Neural cell (in vitro differentiated cells): ENCODE results near the gene CYSRT1. TPM values are rescaled to one million over a fixed set of nuclear protein-coding genes. Genes with fewer than 3 reads are reported as not detected.

ENCODE experiments used
- H2AFZ ChIP-seq: fragments of 200-600, 300-800 bp; sonication (generic), shearing (Covaris generic); 2 replicates; pipeline ENCODE4 v1.6.0; 2014; ENCODE audit warnings: low read depth, mild to moderate bottlenecking, antibody characterized with exemption, low read length, moderate library complexity
- H3F3A ChIP-seq: fragments of 200-600 bp; shearing (Covaris generic); 2 replicates; pipeline ENCODE4 v1.6.1; 2016; ENCODE audit warnings: mild to moderate bottlenecking, moderate library complexity, mixed read lengths, antibody characterized with exemption, low read length; ENCODE audit not compliant: insufficient read depth, poor library complexity, severe bottlenecking
- H3K27ac ChIP-seq: fragments of 200-600, 300-800 bp; sonication (generic), shearing (Covaris generic); 2 replicates; pipeline ENCODE4 v1.5.1; 2014; ENCODE audit warnings: mild to moderate bottlenecking, low read length, moderate library complexity
- H3K27me3 ChIP-seq: fragments of 300-800, 200-600 bp; sonication (generic), shearing (Covaris generic); 2 replicates; pipeline ENCODE4 v1.6.0; 2014; ENCODE audit warnings: mild to moderate bottlenecking, low read depth, low read length, moderate library complexity; ENCODE audit not compliant: insufficient read depth
- H3K36me3 ChIP-seq: fragments of 300-800, 200-600 bp; sonication (generic), shearing (Covaris generic); 2 replicates; pipeline ENCODE4 v1.5.1; 2014; ENCODE audit warnings: mild to moderate bottlenecking, antibody characterized with exemption, low read length, moderate library complexity; ENCODE audit not compliant: insufficient read depth
- H3K4me2 ChIP-seq: fragments of 300-800, 200-600 bp; sonication (generic), shearing (Covaris generic); 2 replicates; pipeline ENCODE4 v1.6.0; 2014; ENCODE audit warnings: mild to moderate bottlenecking, low read length
- H3K4me3 ChIP-seq: fragments of 300-800, 200-600 bp; sonication (generic), shearing (Covaris generic); 2 replicates; pipeline ENCODE4 v1.5.1; 2014; ENCODE audit warnings: mild to moderate bottlenecking, low read length, moderate library complexity
- H3K79me2 ChIP-seq: fragments of 200-600 bp; shearing (Covaris generic); replicated peaks from 2 replicates; pipeline ENCODE4 v1.6.0; 2014; ENCODE audit warnings: mild to moderate bottlenecking, low read length, moderate library complexity; ENCODE audit not compliant: insufficient read depth
- H3K9ac ChIP-seq: fragments of 300-800, 200-600 bp; sonication (generic), shearing (Covaris generic); 2 replicates; pipeline ENCODE4 v1.6.1; 2016; ENCODE audit warnings: mild to moderate bottlenecking, low read length, mixed read lengths
- H3K9me2 ChIP-seq: fragments of 200-600 bp; shearing (Covaris generic); 2 replicates; pipeline ENCODE4 v1.6.1; 2016; ENCODE audit warnings: mild to moderate bottlenecking, low read length, mixed read lengths; ENCODE audit not compliant: insufficient read depth
- H3K9me3 ChIP-seq: fragments of 200-600, 300-800 bp; sonication (generic), shearing (Covaris generic); 2 replicates; pipeline ENCODE4 v1.6.1; 2016; ENCODE audit warnings: mild to moderate bottlenecking, mixed run types, low read length, moderate library complexity, mixed read lengths
- H4K20me1 ChIP-seq: fragments of 200-600 bp; shearing (Covaris generic); 2 replicates; pipeline ENCODE4 v1.6.1; 2016; ENCODE audit warnings: mild to moderate bottlenecking, mixed run types; ENCODE audit not compliant: insufficient read depth
- EP300 ChIP-seq: fragments of 450-650 bp; conservative IDR thresholded peaks from 2 replicates; pipeline ENCODE4 v1.6.1; 2014; ENCODE audit warnings: antibody characterized with exemption, mild to moderate bottlenecking, moderate library complexity; ENCODE audit not compliant: poor library complexity, severe bottlenecking
- EZH2 ChIP-seq: fragments of 200-600, 300-800 bp; shearing (Covaris generic), sonication (generic); IDR thresholded peaks from 2 replicates; pipeline ENCODE4 v1.6.1; 2014; ENCODE audit warnings: antibody characterized with exemption, low read length, borderline replicate concordance, mild to moderate bottlenecking; ENCODE audit not compliant: insufficient read depth, poor library complexity, severe bottlenecking
- MXI1 ChIP-seq: fragments of 450-650 bp; conservative IDR thresholded peaks from 2 replicates; pipeline ENCODE4 v1.6.1; 2014; ENCODE audit warnings: antibody characterized with exemption, mild to moderate bottlenecking; ENCODE audit not compliant: poor library complexity, severe bottlenecking
- POLR2AphosphoS5 ChIP-seq: IDR thresholded peaks from 2 replicates; pipeline ENCODE4 v1.6.1; 2012
- RAD21 ChIP-seq: fragments of 450-650 bp; conservative IDR thresholded peaks from 2 replicates; pipeline ENCODE4 v1.6.1; 2014; ENCODE audit warnings: antibody characterized with exemption, mild to moderate bottlenecking, moderate library complexity
- REST ChIP-seq: IDR thresholded peaks from 2 replicates; pipeline ENCODE4 v1.6.1; 2012; ENCODE audit warnings: borderline replicate concordance
- SMC3 ChIP-seq: fragments of 450-650 bp; conservative IDR thresholded peaks from 2 replicates; pipeline ENCODE4 v1.6.1; 2014; ENCODE audit warnings: antibody characterized with exemption, mild to moderate bottlenecking, moderate library complexity; ENCODE audit not compliant: poor library complexity
- TAF1 ChIP-seq: IDR thresholded peaks from 2 replicates; pipeline ENCODE4 v1.6.1; 2012; ENCODE audit warnings: low read depth
- polyA plus RNA-seq: library from polyadenylated mRNA; depleted of rRNA; stranded (reverse); fragments of >200 nt; gene quantifications from 2 replicates; pipeline ENCODE4 v1.2.3, GENCODE V29; 2014
- TF ChIP-seq, protein P1 (sequence below): fragments of 450-650 bp; IDR thresholded peaks from 2 replicates; pipeline ENCODE4 v1.5.1; 2014; ENCODE audit warnings: antibody characterized with exemption, mild to moderate bottlenecking, moderate library complexity; ENCODE audit not compliant: poor library complexity, severe bottlenecking

Gene CYSRT1
- polyA plus RNA-seq, 1 donor from 2014 or later = 3.3 TPM

- no peak overlapping the region for H3K9ac ChIP-seq
- no peak overlapping the region for H3K4me2 ChIP-seq
Observed at GRCh38 chr9:137236936-137237421, 12.0 kb downstream of the CYSRT1 start.

DNA sequence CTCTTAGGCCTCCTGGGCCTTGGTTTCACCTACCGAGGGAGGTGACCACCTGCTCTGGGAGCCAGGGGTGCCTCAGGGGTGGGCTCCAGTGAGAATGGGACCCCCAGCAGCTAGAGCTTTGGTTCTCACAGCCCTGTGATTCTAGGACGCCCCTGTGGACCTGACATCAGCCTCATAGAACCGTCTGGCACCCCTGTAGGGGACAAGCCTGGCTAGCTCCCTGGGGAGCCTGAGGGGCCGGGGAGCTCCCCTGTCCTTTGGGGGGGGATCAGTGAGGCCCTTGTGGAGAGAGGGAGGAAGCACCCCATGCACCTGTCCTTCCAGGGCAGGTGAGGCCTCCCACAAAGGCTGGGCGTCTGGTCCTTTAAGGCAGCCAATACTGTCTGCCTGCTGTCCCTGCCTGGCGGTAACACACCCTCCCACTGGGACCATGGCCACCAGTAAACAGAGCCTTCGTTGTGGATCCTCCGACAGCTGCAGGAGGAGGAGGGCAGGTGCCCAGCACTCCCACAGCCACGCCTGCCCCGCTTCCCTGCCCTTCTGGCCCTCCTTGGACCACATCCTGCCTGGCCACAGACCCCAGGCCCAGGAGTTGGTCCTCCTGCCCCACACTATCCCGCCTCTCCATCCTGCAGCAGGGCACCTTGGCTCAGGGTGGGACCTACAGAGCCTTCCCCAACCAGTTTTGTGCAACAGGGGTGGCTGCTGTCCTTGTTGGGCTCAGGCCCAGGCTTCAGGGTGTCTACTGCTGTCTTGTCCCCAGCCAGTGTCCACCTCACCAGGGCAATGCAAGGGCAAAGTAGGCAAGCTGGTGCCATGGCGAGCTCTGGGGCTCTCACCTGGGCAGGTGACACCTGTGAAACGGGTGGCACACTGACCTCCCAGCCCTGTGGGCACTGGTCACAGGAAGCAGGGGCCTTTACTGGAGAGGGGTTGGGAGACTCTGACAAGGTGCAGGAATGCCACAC, 13.1 kb downstream of the CYSRT1 start:
- no peak overlapping the region for H3K9ac ChIP-seq
- H3K27ac ChIP-seq = no peak overlapping the region
- no peak overlapping the region for H3K4me2 ChIP-seq
- TF ChIP-seq REST (no peak), EZH2 (no peak), RAD21 (no peak), TAF1 (no peak), MXI1 (no peak), SMC3 (no peak), POLR2AphosphoS5 (no peak), EP300 (no peak)

More at GRCh38 chr9:137236936-137237421, 12.0 kb downstream of the CYSRT1 start:
- no peak for TF ChIP-seq MXI1
- TF ChIP-seq EP300 = no peak
- TF ChIP-seq TAF1 = no peak
- TF ChIP-seq, protein P1, sequence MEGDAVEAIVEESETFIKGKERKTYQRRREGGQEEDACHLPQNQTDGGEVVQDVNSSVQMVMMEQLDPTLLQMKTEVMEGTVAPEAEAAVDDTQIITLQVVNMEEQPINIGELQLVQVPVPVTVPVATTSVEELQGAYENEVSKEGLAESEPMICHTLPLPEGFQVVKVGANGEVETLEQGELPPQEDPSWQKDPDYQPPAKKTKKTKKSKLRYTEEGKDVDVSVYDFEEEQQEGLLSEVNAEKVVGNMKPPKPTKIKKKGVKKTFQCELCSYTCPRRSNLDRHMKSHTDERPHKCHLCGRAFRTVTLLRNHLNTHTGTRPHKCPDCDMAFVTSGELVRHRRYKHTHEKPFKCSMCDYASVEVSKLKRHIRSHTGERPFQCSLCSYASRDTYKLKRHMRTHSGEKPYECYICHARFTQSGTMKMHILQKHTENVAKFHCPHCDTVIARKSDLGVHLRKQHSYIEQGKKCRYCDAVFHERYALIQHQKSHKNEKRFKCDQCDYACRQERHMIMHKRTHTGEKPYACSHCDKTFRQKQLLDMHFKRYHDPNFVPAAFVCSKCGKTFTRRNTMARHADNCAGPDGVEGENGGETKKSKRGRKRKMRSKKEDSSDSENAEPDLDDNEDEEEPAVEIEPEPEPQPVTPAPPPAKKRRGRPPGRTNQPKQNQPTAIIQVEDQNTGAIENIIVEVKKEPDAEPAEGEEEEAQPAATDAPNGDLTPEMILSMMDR = no peak
- no peak for TF ChIP-seq POLR2AphosphoS5
- no peak for TF ChIP-seq REST
- TF ChIP-seq EZH2 = no peak
- TF ChIP-seq RAD21 = no peak
- no peak for TF ChIP-seq SMC3
- Histone ChIP-seq H3K36me3 (no peaks in the 10 kb centered on the region), H3K9me2 (no peaks in the 10 kb centered on the region), H3K79me2 (peaks cover 4% of the 10 kb centered on the region), H3K27ac (no peak overlapping the region), H3K27me3 (no peaks in the 10 kb centered on the region), H4K20me1 (no peaks in the 10 kb centered on the region), H3K4me3 (no peak overlapping the region), H3K9me3 (no peaks in the 10 kb centered on the region), H3F3A (no peaks in the 10 kb centered on the region), H2AFZ (no peak overlapping the region)

More for the DNA sequence above, 13.1 kb downstream of the CYSRT1 start:
- no peaks in the 10 kb centered on the region for H3F3A ChIP-seq
- H3K27me3 ChIP-seq = no peaks in the 10 kb centered on the region
- H3K36me3 ChIP-seq = no peaks in the 10 kb centered on the region
- no peaks in the 10 kb centered on the region for H3K9me2 ChIP-seq
- H4K20me1 ChIP-seq = no peaks in the 10 kb centered on the region
- H3K79me2 ChIP-seq = peaks cover 14% of the 10 kb centered on the region
- no peak overlapping the region for H2AFZ ChIP-seq
- no peak overlapping the region for H3K4me3 ChIP-seq
- H3K9me3 ChIP-seq = no peaks in the 10 kb centered on the region
